Measurements from ENCODE around the gene ATG13. TPM values are rescaled to one million over a fixed set of nuclear protein-coding genes. Genes with fewer than 3 reads are reported as not detected.

The ATG13 gene
- total RNA-seq, 6 experiments from 2014 or later, result 34.5 to 60.9 (median 41.1) TPM

DNA sequence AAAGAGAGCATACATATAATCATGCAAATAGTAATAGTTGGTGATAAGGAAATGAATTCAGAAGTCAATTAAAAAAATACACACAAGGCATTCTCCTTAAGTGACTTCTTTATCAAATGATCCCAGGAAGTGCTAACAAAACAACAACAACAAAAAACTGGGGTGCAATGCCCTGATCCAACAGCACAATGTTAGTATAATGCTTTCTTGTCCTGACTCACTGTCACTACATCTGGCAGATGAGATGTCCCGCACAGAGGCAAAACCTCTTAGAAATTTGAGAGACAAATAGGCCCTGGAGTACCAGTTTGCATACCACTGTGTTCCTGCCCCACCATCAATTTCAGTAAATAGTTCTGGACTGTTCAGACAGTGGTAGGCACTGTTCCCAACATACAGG, 12.6 kb upstream of the ATG13 start:
- TF ChIP-seq POLR2A (IDR thresholded peaks at IDR 0.05), result no peak
- TF ChIP-seq, protein P1, sequence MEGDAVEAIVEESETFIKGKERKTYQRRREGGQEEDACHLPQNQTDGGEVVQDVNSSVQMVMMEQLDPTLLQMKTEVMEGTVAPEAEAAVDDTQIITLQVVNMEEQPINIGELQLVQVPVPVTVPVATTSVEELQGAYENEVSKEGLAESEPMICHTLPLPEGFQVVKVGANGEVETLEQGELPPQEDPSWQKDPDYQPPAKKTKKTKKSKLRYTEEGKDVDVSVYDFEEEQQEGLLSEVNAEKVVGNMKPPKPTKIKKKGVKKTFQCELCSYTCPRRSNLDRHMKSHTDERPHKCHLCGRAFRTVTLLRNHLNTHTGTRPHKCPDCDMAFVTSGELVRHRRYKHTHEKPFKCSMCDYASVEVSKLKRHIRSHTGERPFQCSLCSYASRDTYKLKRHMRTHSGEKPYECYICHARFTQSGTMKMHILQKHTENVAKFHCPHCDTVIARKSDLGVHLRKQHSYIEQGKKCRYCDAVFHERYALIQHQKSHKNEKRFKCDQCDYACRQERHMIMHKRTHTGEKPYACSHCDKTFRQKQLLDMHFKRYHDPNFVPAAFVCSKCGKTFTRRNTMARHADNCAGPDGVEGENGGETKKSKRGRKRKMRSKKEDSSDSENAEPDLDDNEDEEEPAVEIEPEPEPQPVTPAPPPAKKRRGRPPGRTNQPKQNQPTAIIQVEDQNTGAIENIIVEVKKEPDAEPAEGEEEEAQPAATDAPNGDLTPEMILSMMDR (IDR thresholded peaks at IDR 0.05), result no peak
- Histone ChIP-seq H3K27ac (no peak overlapping the region), H3K27me3 (no peaks in the 10 kb centered on the region), H3K4me3 (no peak overlapping the region), H3K9me3 (no peaks in the 10 kb centered on the region), H3K36me3 (no peaks in the 10 kb centered on the region), H3K4me1 (peaks cover 0 to 10% (median 0%) of the 10 kb centered on the region in 4 donors)
- intact Hi-C loops (cut with DNase I), result no loop called here
- no peak for ATAC-seq
- DNase-seq, result no peak
- WGBS (ENCODE audit: insufficient coverage, low coverage, low lambda C conversion rate, missing lambda C conversion rate), result 100% methylated on average over 1 of the region's 1 CpG

DNA sequence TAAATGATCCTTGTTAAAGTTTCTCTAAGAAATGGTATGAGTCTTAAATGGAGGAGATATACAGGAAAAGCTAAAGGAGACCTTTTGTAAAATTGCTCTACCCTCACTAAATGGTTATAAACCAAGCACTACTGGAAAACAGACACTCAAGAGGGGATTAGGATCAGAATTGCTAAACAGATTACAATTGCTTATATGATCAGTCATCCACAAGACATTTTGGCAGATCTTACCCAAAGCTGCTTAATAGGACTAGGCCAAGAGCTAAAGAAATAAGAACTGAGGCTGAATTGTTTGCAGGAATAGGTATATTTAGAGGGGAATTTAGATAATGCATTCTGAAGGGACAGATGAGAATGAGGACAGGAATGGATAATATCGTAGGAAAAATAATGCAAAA, 9.8 kb upstream of the ATG13 start:
- DNase-seq (no peak), ATAC-seq (no peak)
- Histone ChIP-seq H3K4me3 (no peak overlapping the region), H3K9me3 (no peaks in the 10 kb centered on the region), H3K27me3 (no peaks in the 10 kb centered on the region), H3K4me1 (no peaks in the 10 kb centered on the region), H3K27ac (no peak overlapping the region), H3K36me3 (no peaks in the 10 kb centered on the region)
- intact Hi-C loops (cut with DNase I), result no loop called here
- no peak for TF ChIP-seq POLR2A (IDR thresholded peaks at IDR 0.05)
- TF ChIP-seq, protein P1 (IDR thresholded peaks at IDR 0.05), result no peak
- 100% methylated on average over 1 of the region's 1 CpG for WGBS (ENCODE audit: insufficient coverage, low coverage, low lambda C conversion rate, missing lambda C conversion rate)

DNA sequence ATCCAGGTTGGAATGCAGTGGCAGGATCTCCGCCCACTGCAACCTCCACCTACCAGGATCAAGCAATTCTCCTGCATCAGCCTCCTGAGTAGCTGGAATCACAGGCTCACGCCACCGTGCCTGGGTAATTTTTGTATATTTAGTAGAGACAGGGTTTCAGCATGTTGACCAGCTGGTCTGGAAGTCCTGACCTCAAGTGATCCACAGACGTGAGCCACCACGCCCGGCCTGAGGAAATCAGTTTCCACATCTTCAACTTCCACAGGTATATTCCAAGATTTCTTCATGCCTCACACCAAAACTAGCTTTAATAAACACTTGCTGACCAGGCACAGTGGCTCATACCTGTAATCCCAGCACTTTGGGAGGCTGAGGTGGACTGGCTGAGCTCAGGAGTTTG, 8.0 kb upstream of the ATG13 start:
- intact Hi-C loops (cut with DNase I), result no loop called here
- H3K27ac ChIP-seq, result no peak overlapping the region
- TF ChIP-seq POLR2A (IDR thresholded peaks at IDR 0.05), result no peak
- TF ChIP-seq, protein P1 (IDR thresholded peaks at IDR 0.05), result no peak
- H3K4me3 ChIP-seq, result no peak overlapping the region
- WGBS (ENCODE audit: insufficient coverage, low coverage, low lambda C conversion rate, missing lambda C conversion rate), result 95% methylated on average over 6 of the region's 6 CpGs
- H3K36me3 ChIP-seq, result no peaks in the 10 kb centered on the region
- DNase-seq (no peak), ATAC-seq (no peak)
- no peaks in the 10 kb centered on the region for H3K27me3 ChIP-seq
- no peaks in the 10 kb centered on the region for H3K9me3 ChIP-seq
- H3K4me1 ChIP-seq, result no peaks in the 10 kb centered on the region

DNA sequence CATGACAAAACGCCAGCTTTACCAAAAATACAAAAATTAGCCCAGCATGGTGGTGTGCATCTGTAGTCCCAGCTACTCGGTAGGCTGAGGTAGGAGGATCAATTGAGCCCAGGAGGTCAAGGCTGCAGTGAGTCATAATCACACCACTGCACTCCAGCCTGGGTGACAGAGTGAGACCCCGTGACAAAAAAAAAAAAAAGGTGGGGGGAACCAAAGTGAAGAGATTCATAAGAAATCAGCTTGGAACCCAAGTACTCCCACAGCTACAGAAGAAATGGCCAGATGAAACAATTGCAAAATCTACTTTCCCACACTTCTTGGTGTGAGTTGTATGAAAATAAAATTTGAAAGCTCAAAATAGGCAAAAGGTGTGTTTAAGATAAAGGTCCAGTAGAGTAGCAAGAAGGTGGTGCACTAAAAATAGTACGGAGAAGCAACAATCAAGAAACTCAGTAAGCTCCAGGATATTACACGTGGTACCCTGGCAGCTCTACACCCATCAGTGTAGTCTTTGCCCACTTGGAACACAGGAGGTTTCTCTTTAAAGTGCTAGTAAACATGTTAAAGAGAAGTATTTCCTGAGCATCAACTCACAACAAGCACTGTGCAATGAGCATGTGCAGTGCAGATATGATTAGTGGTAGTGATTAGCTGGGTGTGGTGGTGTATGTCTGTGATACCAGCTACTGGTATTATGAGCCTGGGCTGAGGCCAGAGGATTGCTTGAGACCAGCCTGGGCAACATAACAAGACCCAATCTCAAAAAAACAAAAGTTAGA, 5.6 kb upstream of the ATG13 start:
- H3K36me3 ChIP-seq, result no peaks in the 10 kb centered on the region
- H3K4me1 ChIP-seq, result peaks cover 0 to 4% (median 0%) of the 10 kb centered on the region in 4 donors
- no peak for DNase-seq
- peak in 2 of 4 donors; percentile 11 to 41 for ATAC-seq
- intact Hi-C loops (cut with DNase I), result no loop called here
- TF ChIP-seq POLR2A (IDR thresholded peaks at IDR 0.05), result no peak
- TF ChIP-seq, protein P1 (IDR thresholded peaks at IDR 0.05), result no peak
- H3K27me3 ChIP-seq, result no peaks in the 10 kb centered on the region
- no peak overlapping the region for H3K27ac ChIP-seq
- H3K4me3 ChIP-seq, result no peak overlapping the region
- no peaks in the 10 kb centered on the region for H3K9me3 ChIP-seq
- WGBS (ENCODE audit: insufficient coverage, low coverage, low lambda C conversion rate, missing lambda C conversion rate), result 63% methylated on average over 4 of the region's 5 CpGs

Measured in right lobe of liver (tissue), 6 donors.